ENCODE data around the gene GHRHR.

- no peak for TF ChIP-seq MXI1 (IDR thresholded peaks at IDR 0.05; ENCODE audit: borderline replicate concordance, low read depth, low read length)
- TF ChIP-seq POLR2A (IDR thresholded peaks at IDR 0.05; ENCODE audit: low read depth, low read length): no peak
- TF ChIP-seq SMC3 (IDR thresholded peaks at IDR 0.05; ENCODE audit: low read depth, low read length): no peak
- TF ChIP-seq MAFK (IDR thresholded peaks at IDR 0.05; ENCODE audit: low read depth, low read length): no peak
These were observed 8.8 kb upstream of the GHRHR start for GRCh38 chr7:30954914-30955313.
